GM10248 (cell line): ENCODE data around the gene MAEA.

Source experiments
- CTCF ChIA-PET: fragments of 300-600 bp; sonication (Branson Sonifier 250); formaldehyde crosslinking; extraction: SDS; loops from one replicate; lab custom pipeline; 2021; ENCODE audit warnings: antibody characterized with exemption; lab: Yijun Ruan, JAX
- POLR2A ChIA-PET: fragments of 350-650 bp; sonication (Branson Sonifier 250); formaldehyde crosslinking; extraction: SDS; loops from one replicate; lab custom pipeline; 2020; ENCODE audit warnings: antibody characterized with exemption; lab: Yijun Ruan, JAX
- DNase-seq: peaks from one replicate; pipeline ENCODE4 v3.0.0; 2012; ENCODE audit errors: extremely low spot score
- CTCF ChIP-seq: IDR thresholded peaks from 2 replicates; pipeline ENCODE4 v1.5.1; 2012; ENCODE audit warnings: mild to moderate bottlenecking, low read depth; ENCODE audit errors: extremely low read depth, missing control alignments, control extremely low read depth

The MAEA gene

GRCh38 chr4:1310031-1310795 is 20.5 kb downstream of the MAEA start:
- no peak for DNase-seq
- no peak for TF ChIP-seq CTCF
- ChIA-PET CTCF (interaction anchor here (1.4 kb wide), 1 partner anchor 42 kb away, joined by 3 read pairs; no protein-coding TSS in a partner anchor), POLR2A (no interaction called here)

GRCh38 chr4:1310796-1311631 is 21.3 kb downstream of the MAEA start:
- ChIA-PET CTCF (interaction anchor here (1.4 kb wide), 1 partner anchor 43 kb away, joined by 3 read pairs; no protein-coding TSS in a partner anchor), POLR2A (no interaction called here)
- TF ChIP-seq CTCF = no peak
- DNase-seq = no peak

GRCh38 chr4:1312821-1313640 is 23.3 kb downstream of the MAEA start:
- no peak for TF ChIP-seq CTCF
- ChIA-PET CTCF (no interaction called here), POLR2A (no interaction called here)
- DNase-seq = no peak

- no peak for TF ChIP-seq CTCF
- ChIA-PET CTCF (interaction anchor here (1.2 kb wide), 1 partner anchor 47 kb away, joined by 3 read pairs; no protein-coding TSS in a partner anchor), POLR2A (no interaction called here)
- no peak for DNase-seq
Observed at GRCh38 chr4:1315306-1315705, 25.6 kb downstream of the MAEA start.

GRCh38 chr4:1315836-1316536 is 26.3 kb downstream of the MAEA start:
- no peak for TF ChIP-seq CTCF
- POLR2A ChIA-PET = no interaction called here
- CTCF ChIA-PET = interaction anchor here (1.2 kb wide), 1 partner anchor 48 kb away, joined by 3 read pairs; no protein-coding TSS in a partner anchor
- no peak for DNase-seq
